ENCODE data around the gene ZNF771. TPM values are rescaled to one million over a fixed set of nuclear protein-coding genes. Genes with fewer than 3 reads are reported as not detected.
A peak's percentile ranks its signal among the peaks of the same experiment; 100 is the strongest.

ZNF771 gene
- total RNA-seq = 8.1 and 8.9 TPM in 2 replicates

GRCh38 chr16:30407102-30407803 lies at the start of gene ZNF771:
TSS of gene ZNF771 (plus strand) at chr16:30407606. CDS start at chr16:30408054, 448 bp downstream.
- H3K4me1 Mint-ChIP-seq (ENCODE audit: low read depth) = peaks cover 25% of the 10 kb centered on the region
- peak within 1 kb of the TSS; percentile 100 for H3K27ac Mint-ChIP-seq
- peak within 1 kb of the TSS; percentile 100 for H3K4me3 Mint-ChIP-seq
- DNase-seq (ENCODE audit: low spot score) = peak; percentile 85
- peaks cover 4% of the 10 kb centered on the region for H3K27me3 Mint-ChIP-seq (ENCODE audit: insufficient read depth)
- intact Hi-C loops (cut with micrococcal nuclease) = loop anchor here (1.0 to 5.0 kb wide), 6 partner anchors 12 to 315 kb away; partner anchors contain the start of genes CD2BP2, MAPK3, TBC1D10B and TBX6
- peaks cover 8% of the 10 kb centered on the region for H3K36me3 Mint-ChIP-seq (ENCODE audit: low read depth)
- H3K9me3 Mint-ChIP-seq = no peaks in the 10 kb centered on the region

- Mint-ChIP-seq H3K4me1 (ENCODE audit: low read depth) (peaks cover 26% of the 10 kb centered on the region), H3K9me3 (no peaks in the 10 kb centered on the region), H3K27me3 (ENCODE audit: insufficient read depth) (no peaks in the 10 kb centered on the region), H3K27ac (no peak overlapping the region), H3K36me3 (ENCODE audit: low read depth) (peaks cover 40% of the 10 kb centered on the region), H3K4me3 (no peak overlapping the region)
- intact Hi-C loops (cut with micrococcal nuclease) = no loop called here
- no peak for DNase-seq (ENCODE audit: low spot score)
Measured at GRCh38 chr16:30357715-30358576, 49.5 kb upstream of the ZNF771 start.

- H3K27ac Mint-ChIP-seq = no peak overlapping the region
- no peak overlapping the region for H3K4me3 Mint-ChIP-seq
- peaks cover 26% of the 10 kb centered on the region for H3K4me1 Mint-ChIP-seq (ENCODE audit: low read depth)
- no peaks in the 10 kb centered on the region for H3K9me3 Mint-ChIP-seq
- H3K27me3 Mint-ChIP-seq (ENCODE audit: insufficient read depth) = no peaks in the 10 kb centered on the region
- H3K36me3 Mint-ChIP-seq (ENCODE audit: low read depth) = peaks cover 42% of the 10 kb centered on the region
- DNase-seq (ENCODE audit: low spot score) = no peak
- intact Hi-C loops (cut with micrococcal nuclease) = no loop called here
Measured at GRCh38 chr16:30358577-30358936, 48.8 kb upstream of the ZNF771 start.

GRCh38 chr16:30358990-30359870 lies 48.2 kb upstream of the ZNF771 start:
- intact Hi-C loops (cut with micrococcal nuclease) = no loop called here
- Mint-ChIP-seq H3K4me3 (no peak overlapping the region), H3K9me3 (no peaks in the 10 kb centered on the region), H3K36me3 (ENCODE audit: low read depth) (peaks cover 40% of the 10 kb centered on the region), H3K4me1 (ENCODE audit: low read depth) (peaks cover 19% of the 10 kb centered on the region), H3K27me3 (ENCODE audit: insufficient read depth) (no peaks in the 10 kb centered on the region), H3K27ac (no peak overlapping the region)
- DNase-seq (ENCODE audit: low spot score) = no peak

- Mint-ChIP-seq H3K9me3 (no peaks in the 10 kb centered on the region), H3K4me1 (ENCODE audit: low read depth) (peaks cover 21% of the 10 kb centered on the region), H3K36me3 (ENCODE audit: low read depth) (peaks cover 41% of the 10 kb centered on the region), H3K27ac (no peak overlapping the region), H3K4me3 (no peak overlapping the region), H3K27me3 (ENCODE audit: insufficient read depth) (no peaks in the 10 kb centered on the region)
- DNase-seq (ENCODE audit: low spot score) = no peak
- intact Hi-C loops (cut with micrococcal nuclease) = no loop called here
Measured at GRCh38 chr16:30359871-30360170, 47.6 kb upstream of the ZNF771 start.

- no peak for DNase-seq (ENCODE audit: low spot score)
- no peaks in the 10 kb centered on the region for H3K9me3 Mint-ChIP-seq
- H3K4me3 Mint-ChIP-seq = no peak overlapping the region
- H3K4me1 Mint-ChIP-seq (ENCODE audit: low read depth) = peaks cover 17% of the 10 kb centered on the region
- H3K27ac Mint-ChIP-seq = no peak overlapping the region
- H3K36me3 Mint-ChIP-seq (ENCODE audit: low read depth) = peaks cover 44% of the 10 kb centered on the region
- no peaks in the 10 kb centered on the region for H3K27me3 Mint-ChIP-seq (ENCODE audit: insufficient read depth)
- intact Hi-C loops (cut with micrococcal nuclease) = no loop called here
Measured at GRCh38 chr16:30361180-30361579, 46.2 kb upstream of the ZNF771 start.

GRCh38 chr16:30365200-30365599 lies 42.2 kb upstream of the ZNF771 start:
- Mint-ChIP-seq H3K27me3 (ENCODE audit: insufficient read depth) (no peaks in the 10 kb centered on the region), H3K4me1 (ENCODE audit: low read depth) (peaks cover 41% of the 10 kb centered on the region), H3K9me3 (no peaks in the 10 kb centered on the region), H3K36me3 (ENCODE audit: low read depth) (peaks cover 43% of the 10 kb centered on the region), H3K27ac (peak overlapping the region; percentile 9), H3K4me3 (no peak overlapping the region)
- no peak for DNase-seq (ENCODE audit: low spot score)
- intact Hi-C loops (cut with micrococcal nuclease) = no loop called here

- Mint-ChIP-seq H3K4me1 (ENCODE audit: low read depth) (peaks cover 46% of the 10 kb centered on the region), H3K9me3 (no peaks in the 10 kb centered on the region), H3K27ac (peak overlapping the region; percentile 76), H3K4me3 (peak overlapping the region; percentile 94), H3K27me3 (ENCODE audit: insufficient read depth) (no peaks in the 10 kb centered on the region), H3K36me3 (ENCODE audit: low read depth) (peaks cover 35% of the 10 kb centered on the region)
- intact Hi-C loops (cut with micrococcal nuclease) = no loop called here
- no peak for DNase-seq (ENCODE audit: low spot score)
Measured at GRCh38 chr16:30366511-30366910, 40.9 kb upstream of the ZNF771 start.

- no peaks in the 10 kb centered on the region for H3K27me3 Mint-ChIP-seq (ENCODE audit: insufficient read depth)
- intact Hi-C loops (cut with micrococcal nuclease) = no loop called here
- peaks cover 53% of the 10 kb centered on the region for H3K4me1 Mint-ChIP-seq (ENCODE audit: low read depth)
- H3K36me3 Mint-ChIP-seq (ENCODE audit: low read depth) = peaks cover 29% of the 10 kb centered on the region
- H3K27ac Mint-ChIP-seq = peak overlapping the region; percentile 79
- no peaks in the 10 kb centered on the region for H3K9me3 Mint-ChIP-seq
- DNase-seq (ENCODE audit: low spot score) = no peak
- peak overlapping the region; percentile 94 for H3K4me3 Mint-ChIP-seq
Measured at GRCh38 chr16:30367349-30368009, 39.9 kb upstream of the ZNF771 start.

- intact Hi-C loops (cut with micrococcal nuclease) = no loop called here
- Mint-ChIP-seq H3K4me1 (ENCODE audit: low read depth) (peaks cover 53% of the 10 kb centered on the region), H3K27me3 (ENCODE audit: insufficient read depth) (no peaks in the 10 kb centered on the region), H3K36me3 (ENCODE audit: low read depth) (peaks cover 25% of the 10 kb centered on the region), H3K27ac (peak overlapping the region; percentile 79), H3K9me3 (no peaks in the 10 kb centered on the region), H3K4me3 (peak overlapping the region; percentile 94)
- DNase-seq (ENCODE audit: low spot score) = no peak
Measured at GRCh38 chr16:30368122-30368791, 39.1 kb upstream of the ZNF771 start.

GRCh38 chr16:30368792-30369090 lies 38.7 kb upstream of the ZNF771 start:
- peak overlapping the region; percentile 94 for H3K4me3 Mint-ChIP-seq
- peaks cover 53% of the 10 kb centered on the region for H3K4me1 Mint-ChIP-seq (ENCODE audit: low read depth)
- H3K27ac Mint-ChIP-seq = peak overlapping the region; percentile 79
- H3K9me3 Mint-ChIP-seq = no peaks in the 10 kb centered on the region
- H3K36me3 Mint-ChIP-seq (ENCODE audit: low read depth) = peaks cover 24% of the 10 kb centered on the region
- intact Hi-C loops (cut with micrococcal nuclease) = no loop called here
- DNase-seq (ENCODE audit: low spot score) = no peak
- H3K27me3 Mint-ChIP-seq (ENCODE audit: insufficient read depth) = no peaks in the 10 kb centered on the region

Measured in activated T-helper 1 cell treated with anti-CD3 and anti-CD28 coated beads, Interleukin-12 subunit alpha, Interleukin-12 subunit beta, Interleukin-2, Interleukin-4 antibody, amounts not matched to agents 30 ng/mL and 10 ng/mL and 1 ng/mL, durations not matched to agents 14 hours and 24 hours and 36 hours (primary cell).